Measurements from ENCODE around the gene SCGB3A1.

Gene SCGB3A1

GRCh38 chr5:180593446-180594206 lies 2.3 kb upstream of the SCGB3A1 start:
- Histone ChIP-seq H3K36me3 (ENCODE audit: insufficient read depth, low read length) (no peaks in the 10 kb centered on the region), H3K4me2 (ENCODE audit: low read length) (no peak overlapping the region), H3K9ac (ENCODE audit: low read depth, low read length) (no peak overlapping the region), H3K9me3 (replicated peaks; ENCODE audit: low read length) (no peaks in the 10 kb centered on the region), H3K4me1 (ENCODE audit: control insufficient read depth, insufficient read depth, low read length) (peaks cover 8% of the 10 kb centered on the region), H3K27me3 (ENCODE audit: control insufficient read depth, insufficient read depth, low read length) (peaks cover 50% of the 10 kb centered on the region), H3K4me3 (ENCODE audit: low read length) (no peak overlapping the region)

GRCh38 chr5:180592176-180592575 lies 877 bp upstream of the SCGB3A1 start:
- H3K27me3 ChIP-seq (ENCODE audit: control insufficient read depth, insufficient read depth, low read length), result peaks cover 52% of the 10 kb centered on the region
- H3K4me3 ChIP-seq (ENCODE audit: low read length), result no peak overlapping the region

GRCh38 chr5:180590543-180591310 lies 572 bp downstream of the SCGB3A1 start:
- Histone ChIP-seq H3K27me3 (ENCODE audit: control insufficient read depth, insufficient read depth, low read length) (peaks cover 52% of the 10 kb centered on the region), H3K9me3 (replicated peaks; ENCODE audit: low read length) (no peaks in the 10 kb centered on the region), H3K4me3 (ENCODE audit: low read length) (peak overlapping the region; percentile 39), H3K9ac (ENCODE audit: low read depth, low read length) (no peak overlapping the region), H3K4me1 (ENCODE audit: control insufficient read depth, insufficient read depth, low read length) (peaks cover 8% of the 10 kb centered on the region), H3K36me3 (ENCODE audit: insufficient read depth, low read length) (no peaks in the 10 kb centered on the region), H3K4me2 (ENCODE audit: low read length) (peak overlapping the region; percentile 26)

More at GRCh38 chr5:180592176-180592575, 877 bp upstream of the SCGB3A1 start:
- Histone ChIP-seq H3K4me1 (ENCODE audit: control insufficient read depth, insufficient read depth, low read length) (peaks cover 8% of the 10 kb centered on the region), H3K4me2 (ENCODE audit: low read length) (no peak overlapping the region), H3K9me3 (replicated peaks; ENCODE audit: low read length) (no peaks in the 10 kb centered on the region), H3K36me3 (ENCODE audit: insufficient read depth, low read length) (no peaks in the 10 kb centered on the region), H3K9ac (ENCODE audit: low read depth, low read length) (no peak overlapping the region)

DNA sequence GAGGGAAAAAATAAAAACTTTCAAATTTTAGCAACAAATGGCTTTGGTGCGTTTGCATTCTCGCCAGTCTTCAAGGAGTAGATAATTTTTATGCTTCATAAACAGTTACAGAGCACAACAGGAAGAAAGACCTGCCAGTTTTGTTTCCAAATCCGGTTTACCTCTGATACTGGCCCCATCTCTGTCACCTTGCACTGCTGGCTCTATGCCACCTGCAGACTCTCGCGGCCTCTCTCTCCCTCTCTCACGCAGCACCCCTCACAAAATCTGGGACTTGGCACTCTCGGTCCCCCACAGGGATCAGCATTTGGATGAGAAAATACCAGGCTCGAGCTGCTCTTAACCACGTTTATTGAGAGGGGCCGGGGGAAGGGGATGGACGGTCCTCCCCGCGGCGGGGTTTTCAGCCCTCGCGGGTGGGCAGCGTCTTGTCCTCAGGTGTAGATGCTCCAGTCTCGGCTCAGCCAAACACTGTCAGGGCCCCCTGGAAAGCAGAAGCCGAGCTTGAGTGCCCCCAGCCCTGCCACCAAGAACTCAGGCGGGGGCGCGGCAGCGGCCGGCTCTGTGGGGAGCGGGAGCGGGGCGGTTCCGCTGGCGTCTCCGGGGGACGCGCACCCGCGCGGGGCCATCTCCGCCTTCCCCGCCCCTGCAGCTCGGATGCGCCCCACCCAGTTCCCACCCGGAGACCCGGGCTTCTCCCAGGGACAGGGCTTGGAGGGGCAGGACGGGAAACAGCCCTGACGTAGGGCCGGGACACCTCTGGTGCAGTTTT lies 1.3 kb downstream of the SCGB3A1 start:
- Histone ChIP-seq H3K27me3 (ENCODE audit: control insufficient read depth, insufficient read depth, low read length) (peaks cover 52% of the 10 kb centered on the region), H3K4me3 (ENCODE audit: low read length) (no peak overlapping the region)

DNA sequence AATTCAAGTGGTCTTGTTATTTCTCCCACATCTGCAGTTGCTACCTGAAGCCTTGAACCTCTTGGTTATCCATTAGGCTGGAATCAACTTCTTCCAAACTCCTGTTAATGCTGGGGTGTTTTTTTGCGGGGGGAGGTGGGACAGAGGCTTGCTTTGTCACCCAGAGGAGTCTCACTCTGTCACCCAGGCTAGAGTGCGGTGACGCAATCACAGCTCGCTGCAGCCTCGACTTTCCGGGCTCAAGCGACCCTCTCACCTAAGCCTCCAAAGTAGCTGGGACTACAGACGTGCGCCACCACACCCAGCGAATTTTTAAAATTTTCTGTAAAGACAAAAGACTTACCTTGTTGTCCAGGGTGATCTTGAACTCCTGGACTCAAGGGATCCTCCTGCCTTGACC lies 4.4 kb downstream of the SCGB3A1 start:
- peaks cover 30% of the 10 kb centered on the region for H3K27me3 ChIP-seq (ENCODE audit: control insufficient read depth, insufficient read depth, low read length)
- no peak overlapping the region for H3K9ac ChIP-seq (ENCODE audit: low read depth, low read length)
- H3K9me3 ChIP-seq (replicated peaks; ENCODE audit: low read length), result no peaks in the 10 kb centered on the region
- no peak overlapping the region for H3K4me2 ChIP-seq (ENCODE audit: low read length)
- no peak overlapping the region for H3K4me3 ChIP-seq (ENCODE audit: low read length)
- H3K4me1 ChIP-seq (ENCODE audit: control insufficient read depth, insufficient read depth, low read length), result peaks cover 8% of the 10 kb centered on the region
- no peaks in the 10 kb centered on the region for H3K36me3 ChIP-seq (ENCODE audit: insufficient read depth, low read length)

More for the DNA sequence above, 1.3 kb downstream of the SCGB3A1 start:
- no peak overlapping the region for H3K9ac ChIP-seq (ENCODE audit: low read depth, low read length)
- H3K36me3 ChIP-seq (ENCODE audit: insufficient read depth, low read length), result no peaks in the 10 kb centered on the region
- H3K4me1 ChIP-seq (ENCODE audit: control insufficient read depth, insufficient read depth, low read length), result peaks cover 8% of the 10 kb centered on the region
- no peaks in the 10 kb centered on the region for H3K9me3 ChIP-seq (replicated peaks; ENCODE audit: low read length)
- peak overlapping the region; percentile 26 for H3K4me2 ChIP-seq (ENCODE audit: low read length)

GRCh38 chr5:180586204-180586603 lies 5.1 kb downstream of the SCGB3A1 start:
- Histone ChIP-seq H3K9ac (ENCODE audit: low read depth, low read length) (no peak overlapping the region), H3K4me3 (ENCODE audit: low read length) (no peak overlapping the region), H3K4me1 (ENCODE audit: control insufficient read depth, insufficient read depth, low read length) (peaks cover 6% of the 10 kb centered on the region), H3K36me3 (ENCODE audit: insufficient read depth, low read length) (no peaks in the 10 kb centered on the region), H3K9me3 (replicated peaks; ENCODE audit: low read length) (no peaks in the 10 kb centered on the region), H3K27me3 (ENCODE audit: control insufficient read depth, insufficient read depth, low read length) (peaks cover 24% of the 10 kb centered on the region), H3K4me2 (ENCODE audit: low read length) (no peak overlapping the region)

DNA sequence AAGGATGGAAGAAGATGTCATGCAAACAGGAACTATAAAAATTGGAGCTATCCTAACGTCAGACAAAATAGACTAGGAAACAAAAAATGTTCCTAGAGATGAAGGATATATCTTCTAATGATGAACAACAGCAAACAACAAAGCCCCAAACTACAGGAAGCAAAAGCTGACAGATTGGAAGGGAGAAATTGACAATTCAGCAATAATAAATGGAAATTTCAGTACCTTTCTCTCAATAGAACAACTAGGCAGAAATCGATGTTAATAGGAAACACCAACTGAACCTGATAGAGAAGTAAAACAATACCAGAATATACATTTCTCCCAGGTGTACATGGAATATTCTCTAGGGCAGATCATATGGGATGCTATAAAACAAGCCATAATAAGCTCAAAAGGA lies 7.6 kb downstream of the SCGB3A1 start:
- Histone ChIP-seq H3K4me3 (ENCODE audit: low read length) (no peak overlapping the region), H3K36me3 (ENCODE audit: insufficient read depth, low read length) (no peaks in the 10 kb centered on the region), H3K4me2 (ENCODE audit: low read length) (no peak overlapping the region), H3K27me3 (ENCODE audit: control insufficient read depth, insufficient read depth, low read length) (peaks cover 4% of the 10 kb centered on the region), H3K9ac (ENCODE audit: low read depth, low read length) (no peak overlapping the region), H3K9me3 (replicated peaks; ENCODE audit: low read length) (no peaks in the 10 kb centered on the region), H3K4me1 (ENCODE audit: control insufficient read depth, insufficient read depth, low read length) (no peaks in the 10 kb centered on the region)

DNA sequence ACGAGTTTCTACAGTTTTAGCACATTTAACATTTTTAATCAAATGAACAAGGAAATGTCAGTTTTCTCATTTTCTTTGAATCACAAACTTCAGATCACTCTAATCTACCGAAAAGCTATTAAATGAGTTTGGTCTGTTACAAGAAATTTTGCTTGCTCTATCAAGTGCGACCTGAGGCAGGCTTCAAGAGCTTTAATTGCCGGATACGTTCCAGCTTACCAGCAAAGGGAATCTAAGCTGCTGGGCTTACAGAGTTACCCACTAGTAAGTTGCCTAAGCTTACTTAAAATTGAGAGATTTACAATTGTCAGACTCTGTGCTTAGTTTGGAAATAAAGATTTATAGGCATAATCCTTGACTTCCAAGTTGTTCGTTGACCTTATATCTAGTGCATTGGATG lies 10.6 kb downstream of the SCGB3A1 start:
- no peak overlapping the region for H3K9ac ChIP-seq (ENCODE audit: low read depth, low read length)
- H3K36me3 ChIP-seq (ENCODE audit: insufficient read depth, low read length), result peaks cover 5% of the 10 kb centered on the region
- no peaks in the 10 kb centered on the region for H3K9me3 ChIP-seq (replicated peaks; ENCODE audit: low read length)
- H3K27me3 ChIP-seq (ENCODE audit: control insufficient read depth, insufficient read depth, low read length), result no peaks in the 10 kb centered on the region
- no peaks in the 10 kb centered on the region for H3K4me1 ChIP-seq (ENCODE audit: control insufficient read depth, insufficient read depth, low read length)
- no peak overlapping the region for H3K4me2 ChIP-seq (ENCODE audit: low read length)
- H3K4me3 ChIP-seq (ENCODE audit: low read length), result no peak overlapping the region

- no peak overlapping the region for H3K4me3 ChIP-seq (ENCODE audit: low read length)
- no peaks in the 10 kb centered on the region for H3K9me3 ChIP-seq (replicated peaks; ENCODE audit: low read length)
- H3K27me3 ChIP-seq (ENCODE audit: control insufficient read depth, insufficient read depth, low read length), result no peaks in the 10 kb centered on the region
- H3K9ac ChIP-seq (ENCODE audit: low read depth, low read length), result no peak overlapping the region
- H3K4me2 ChIP-seq (ENCODE audit: low read length), result no peak overlapping the region
- H3K4me1 ChIP-seq (ENCODE audit: control insufficient read depth, insufficient read depth, low read length), result peaks cover 2% of the 10 kb centered on the region
- H3K36me3 ChIP-seq (ENCODE audit: insufficient read depth, low read length), result peaks cover 34% of the 10 kb centered on the region
Observed at GRCh38 chr5:180575571-180575970, 15.7 kb downstream of the SCGB3A1 start.

GRCh38 chr5:180568914-180569313 lies 22.4 kb downstream of the SCGB3A1 start:
- Histone ChIP-seq H3K4me2 (ENCODE audit: low read length) (no peak overlapping the region), H3K27me3 (ENCODE audit: control insufficient read depth, insufficient read depth, low read length) (no peaks in the 10 kb centered on the region), H3K36me3 (ENCODE audit: insufficient read depth, low read length) (peaks cover 75% of the 10 kb centered on the region), H3K9me3 (replicated peaks; ENCODE audit: low read length) (no peaks in the 10 kb centered on the region), H3K9ac (ENCODE audit: low read depth, low read length) (no peak overlapping the region), H3K4me3 (ENCODE audit: low read length) (no peak overlapping the region), H3K4me1 (ENCODE audit: control insufficient read depth, insufficient read depth, low read length) (no peaks in the 10 kb centered on the region)

GRCh38 chr5:180563994-180564393 lies 27.3 kb downstream of the SCGB3A1 start:
- H3K4me1 ChIP-seq (ENCODE audit: control insufficient read depth, insufficient read depth, low read length), result no peaks in the 10 kb centered on the region
- no peaks in the 10 kb centered on the region for H3K27me3 ChIP-seq (ENCODE audit: control insufficient read depth, insufficient read depth, low read length)
- H3K36me3 ChIP-seq (ENCODE audit: insufficient read depth, low read length), result peaks cover 46% of the 10 kb centered on the region
- H3K9ac ChIP-seq (ENCODE audit: low read depth, low read length), result no peak overlapping the region
- no peak overlapping the region for H3K4me2 ChIP-seq (ENCODE audit: low read length)
- no peak overlapping the region for H3K4me3 ChIP-seq (ENCODE audit: low read length)
- no peaks in the 10 kb centered on the region for H3K9me3 ChIP-seq (replicated peaks; ENCODE audit: low read length)
